Measurements from ENCODE around the gene ESYT2.

DNA sequence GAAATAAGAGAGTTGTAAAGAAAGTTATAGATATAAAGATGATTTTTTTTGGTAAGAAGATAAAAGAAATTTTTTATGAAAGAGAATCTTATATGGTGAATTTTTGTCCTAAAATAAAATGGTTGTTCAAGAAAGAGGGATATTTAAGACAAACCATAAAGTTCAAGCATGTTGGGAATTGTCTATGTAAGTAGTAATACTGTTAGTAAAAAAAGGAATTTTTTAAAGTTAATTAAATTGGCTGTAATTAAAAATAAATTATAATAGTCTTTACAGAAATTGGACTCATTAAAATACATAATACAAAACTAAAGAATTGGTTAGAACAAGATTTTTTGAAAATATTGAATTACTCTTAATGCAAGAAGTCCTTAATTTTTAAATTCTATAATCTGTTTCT is 17.0 kb upstream of the ESYT2 start:
- TF ChIP-seq, protein P1, sequence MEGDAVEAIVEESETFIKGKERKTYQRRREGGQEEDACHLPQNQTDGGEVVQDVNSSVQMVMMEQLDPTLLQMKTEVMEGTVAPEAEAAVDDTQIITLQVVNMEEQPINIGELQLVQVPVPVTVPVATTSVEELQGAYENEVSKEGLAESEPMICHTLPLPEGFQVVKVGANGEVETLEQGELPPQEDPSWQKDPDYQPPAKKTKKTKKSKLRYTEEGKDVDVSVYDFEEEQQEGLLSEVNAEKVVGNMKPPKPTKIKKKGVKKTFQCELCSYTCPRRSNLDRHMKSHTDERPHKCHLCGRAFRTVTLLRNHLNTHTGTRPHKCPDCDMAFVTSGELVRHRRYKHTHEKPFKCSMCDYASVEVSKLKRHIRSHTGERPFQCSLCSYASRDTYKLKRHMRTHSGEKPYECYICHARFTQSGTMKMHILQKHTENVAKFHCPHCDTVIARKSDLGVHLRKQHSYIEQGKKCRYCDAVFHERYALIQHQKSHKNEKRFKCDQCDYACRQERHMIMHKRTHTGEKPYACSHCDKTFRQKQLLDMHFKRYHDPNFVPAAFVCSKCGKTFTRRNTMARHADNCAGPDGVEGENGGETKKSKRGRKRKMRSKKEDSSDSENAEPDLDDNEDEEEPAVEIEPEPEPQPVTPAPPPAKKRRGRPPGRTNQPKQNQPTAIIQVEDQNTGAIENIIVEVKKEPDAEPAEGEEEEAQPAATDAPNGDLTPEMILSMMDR (conservative IDR thresholded peaks at IDR 0.05; ENCODE audit: low read depth, low read length) = no peak
- no peak for TF ChIP-seq EZH2 (IDR thresholded peaks at IDR 0.05; ENCODE audit: borderline replicate concordance, low read depth, low read length, poor library complexity, severe bottlenecking)

Data from A673 (cell line).